Caco-2 (cell line): Measurements from ENCODE around the gene WNT10A. TPM values are rescaled to one million over a fixed set of nuclear protein-coding genes. Genes with fewer than 3 reads are reported as not detected.

ENCODE experiments used
- BruUV-seq: library from RNA; stranded (reverse); fragments of 400-500 nt; replicated peaks from 2 replicates; lab custom pipeline; 2021; lab: Mats Ljungman, UMichigan
- CTCF ChIA-PET: fragments of 300-600 bp; sonication (Branson Sonifier 250); formaldehyde crosslinking; loops from one replicate; lab custom pipeline; 2022; ENCODE audit warnings: antibody characterized with exemption; lab: Charles Lee
- POLR2A ChIA-PET: fragments of 300-600 bp; sonication (Branson Sonifier 250); formaldehyde crosslinking; loops from one replicate; lab custom pipeline; 2022; ENCODE audit warnings: antibody characterized with exemption; lab: Charles Lee
- DNase-seq, 2 experiments: peaks; one replicate each; pipeline versions ENCODE4 v3.0.0 to v3.0.0-alpha.2; 2020 to 2022
- H3K27me3 ChIP-seq: replicated peaks from 2 replicates; pipeline ENCODE4 v1.6.0; 2011; ENCODE audit warnings: low read length; ENCODE audit not compliant: control insufficient read depth, insufficient read depth
- H3K36me3 ChIP-seq: 2 replicates; pipeline ENCODE4 v1.5.1; 2011; ENCODE audit warnings: low read length; ENCODE audit not compliant: control insufficient read depth, insufficient read depth
- H3K4me1 ChIP-seq: fragments of 250-450 bp; sonication (Bioruptor Pico); 2 replicates; pipeline ENCODE4 v1.5.1; 2020; ENCODE audit warnings: mild to moderate bottlenecking
- H3K4me3 ChIP-seq: 2 replicates; pipeline ENCODE4 v1.5.1; 2011; ENCODE audit warnings: low read depth, mild to moderate bottlenecking, control low read depth, low read length
- H3K9me3 ChIP-seq: fragments of 250-450 bp; sonication (Bioruptor Pico); 2 replicates; pipeline ENCODE4 v1.5.1; 2020; ENCODE audit warnings: mild to moderate bottlenecking, moderate library complexity
- H3K27ac Mint-ChIP-seq: one replicate; pipeline ENCODE4 v1.8.0; 2022; ENCODE audit warnings: mixed read lengths; ENCODE audit not compliant: unreplicated experiment
- H3K27me3 Mint-ChIP-seq: one replicate; pipeline ENCODE4 v1.8.0; 2022; ENCODE audit warnings: mixed read lengths; ENCODE audit not compliant: insufficient read depth, unreplicated experiment
- H3K36me3 Mint-ChIP-seq: one replicate; pipeline ENCODE4 v1.8.0; 2022; ENCODE audit warnings: mild to moderate bottlenecking, mixed read lengths; ENCODE audit not compliant: insufficient read depth, unreplicated experiment
- H3K4me1 Mint-ChIP-seq: one replicate; pipeline ENCODE4 v1.8.0; 2022; ENCODE audit warnings: low read depth, mixed read lengths; ENCODE audit not compliant: unreplicated experiment
- H3K4me3 Mint-ChIP-seq: one replicate; pipeline ENCODE4 v1.8.0; 2022; ENCODE audit warnings: mild to moderate bottlenecking, moderate library complexity, mixed read lengths; ENCODE audit not compliant: unreplicated experiment
- H3K9me3 Mint-ChIP-seq: one replicate; pipeline ENCODE4 v1.8.0; 2022; ENCODE audit warnings: mixed read lengths; ENCODE audit not compliant: unreplicated experiment
- intact Hi-C: fragments of 100-400 bp; cut with micrococcal nuclease; formaldehyde crosslinking; loops from one replicate; pipeline ENCODE4 v1.10.0; 2022; ENCODE audit not compliant: unreplicated experiment
- total RNA-seq: library from RNA; stranded (reverse); gene quantifications from 2 replicates; pipeline ENCODE4 v1.2.3, GENCODE V29; 2022
- TF ChIP-seq, protein P1 (sequence below), 2 experiments: fragments of 200-600 bp in 1 of 2; IDR thresholded peaks; 1 replicate in 1 of 2; 2 replicates in 1 of 2; pipeline versions ENCODE4 v1.5.1 to v1.8.0; 2011 to 2022; ENCODE audit warnings: antibody characterized with exemption in 1 of 2, control low read depth in 1 of 2, inconsistent platforms in 1 of 2, low read depth in 1 of 2, low read length in 1 of 2, mild to moderate bottlenecking in 1 of 2, moderate library complexity in 1 of 2; ENCODE audit not compliant: insufficient read depth in 1 of 2, severe bottlenecking in 1 of 2, unreplicated experiment in 1 of 2

The WNT10A gene
- total RNA-seq, 1 experiment from 2014 or later = 1.2 TPM

DNA sequence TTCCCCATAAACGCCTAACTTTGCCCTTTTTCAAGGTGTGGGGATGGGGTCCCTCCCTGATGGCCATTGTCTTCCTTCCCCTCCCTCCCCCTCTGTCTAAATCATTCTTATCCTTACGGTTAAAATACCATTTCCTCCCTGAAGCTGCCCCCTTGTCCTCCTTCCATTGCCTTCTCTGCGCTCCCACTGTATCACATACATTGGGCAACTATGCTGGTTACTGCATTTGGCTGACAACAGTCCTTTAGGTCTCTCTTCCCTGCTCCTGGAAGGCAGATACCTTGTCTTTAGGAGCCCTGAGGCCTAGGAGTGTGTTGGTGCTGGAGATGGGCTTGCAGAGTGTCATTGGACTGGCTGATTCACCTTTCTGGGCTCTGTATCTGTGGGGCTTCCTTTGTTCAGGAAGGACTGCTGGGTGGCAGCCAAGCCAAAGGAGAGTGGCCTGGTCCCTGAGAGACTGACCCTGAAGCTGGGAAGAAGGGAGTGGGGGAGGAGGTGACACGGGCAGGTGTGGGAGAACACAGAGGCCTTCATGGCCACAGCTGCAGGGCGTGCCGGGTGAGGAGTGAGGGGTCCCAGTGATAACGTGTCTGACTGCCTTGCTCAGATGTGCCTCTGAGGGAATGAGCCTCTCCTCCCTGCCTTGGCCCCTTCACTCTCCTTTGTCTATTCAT lies 18.9 kb upstream of the WNT10A start:
- CTCF ChIA-PET = interaction anchor here (0.6 to 1.6 kb wide), 3 partner anchors 33 to 151 kb away, joined by 4 to 26 read pairs (median 5); partner anchors contain the start of gene TTLL4
- Mint-ChIP-seq H3K9me3 (no peaks in the 10 kb centered on the region), H3K4me1 (peaks cover 24% of the 10 kb centered on the region), H3K27ac (no peak overlapping the region), H3K27me3 (peaks cover 8% of the 10 kb centered on the region), H3K36me3 (peaks cover 35% of the 10 kb centered on the region), H3K4me3 (peak overlapping the region; percentile 76)
- H3K4me1 ChIP-seq = peaks cover 38% of the 10 kb centered on the region
- H3K9me3 ChIP-seq = no peaks in the 10 kb centered on the region
- POLR2A ChIA-PET = no interaction called here
- H3K27me3 ChIP-seq = peaks cover 6% of the 10 kb centered on the region
- peak in 1 of 2 experiments; percentile 38 for DNase-seq
- no peaks in the 10 kb centered on the region for H3K36me3 ChIP-seq
- TF ChIP-seq, protein P1, sequence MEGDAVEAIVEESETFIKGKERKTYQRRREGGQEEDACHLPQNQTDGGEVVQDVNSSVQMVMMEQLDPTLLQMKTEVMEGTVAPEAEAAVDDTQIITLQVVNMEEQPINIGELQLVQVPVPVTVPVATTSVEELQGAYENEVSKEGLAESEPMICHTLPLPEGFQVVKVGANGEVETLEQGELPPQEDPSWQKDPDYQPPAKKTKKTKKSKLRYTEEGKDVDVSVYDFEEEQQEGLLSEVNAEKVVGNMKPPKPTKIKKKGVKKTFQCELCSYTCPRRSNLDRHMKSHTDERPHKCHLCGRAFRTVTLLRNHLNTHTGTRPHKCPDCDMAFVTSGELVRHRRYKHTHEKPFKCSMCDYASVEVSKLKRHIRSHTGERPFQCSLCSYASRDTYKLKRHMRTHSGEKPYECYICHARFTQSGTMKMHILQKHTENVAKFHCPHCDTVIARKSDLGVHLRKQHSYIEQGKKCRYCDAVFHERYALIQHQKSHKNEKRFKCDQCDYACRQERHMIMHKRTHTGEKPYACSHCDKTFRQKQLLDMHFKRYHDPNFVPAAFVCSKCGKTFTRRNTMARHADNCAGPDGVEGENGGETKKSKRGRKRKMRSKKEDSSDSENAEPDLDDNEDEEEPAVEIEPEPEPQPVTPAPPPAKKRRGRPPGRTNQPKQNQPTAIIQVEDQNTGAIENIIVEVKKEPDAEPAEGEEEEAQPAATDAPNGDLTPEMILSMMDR (IDR thresholded peaks at IDR 0.05; ENCODE audit: insufficient read depth in 1 of 2, low read depth in 1 of 2, low read length in 1 of 2, severe bottlenecking in 1 of 2, unreplicated experiment in 1 of 2) = no peak
- intact Hi-C loops = loop anchor here (2.0 to 5.0 kb wide), 2 partner anchors 15 to 96 kb away; partner anchors contain the start of gene CDK5R2
- no peak overlapping the region for H3K4me3 ChIP-seq
- BruUV-seq = no TSS peak

DNA sequence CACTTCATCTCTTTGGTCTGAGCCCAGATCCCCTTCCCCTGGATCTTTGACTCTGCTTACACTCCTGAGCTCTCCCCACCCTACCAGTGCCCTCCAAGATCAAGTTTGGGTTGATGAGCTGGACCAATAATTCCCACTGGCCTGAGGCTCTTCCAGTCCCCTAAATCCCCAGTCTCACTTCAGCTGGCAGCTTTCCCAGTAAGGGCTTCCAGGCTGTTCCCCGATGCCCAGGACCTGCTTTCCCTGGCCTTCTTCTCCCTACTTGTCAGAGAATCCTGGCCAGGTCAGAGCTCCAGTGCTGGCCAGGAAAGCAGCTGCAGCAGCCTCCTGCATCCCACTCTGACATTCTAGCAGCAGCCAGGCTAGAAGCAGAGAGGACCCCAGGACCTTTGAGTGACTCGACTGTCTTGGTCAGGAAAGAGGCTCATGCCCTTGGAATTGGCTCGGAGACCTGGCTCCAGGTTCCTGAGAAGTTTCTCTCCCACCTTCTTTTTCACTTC lies 17.6 kb upstream of the WNT10A start:
- TF ChIP-seq, protein P1 (IDR thresholded peaks at IDR 0.05; ENCODE audit: insufficient read depth in 1 of 2, low read depth in 1 of 2, low read length in 1 of 2, severe bottlenecking in 1 of 2, unreplicated experiment in 1 of 2) = no peak
- POLR2A ChIA-PET = no interaction called here
- peaks cover 6% of the 10 kb centered on the region for H3K27me3 ChIP-seq

DNA sequence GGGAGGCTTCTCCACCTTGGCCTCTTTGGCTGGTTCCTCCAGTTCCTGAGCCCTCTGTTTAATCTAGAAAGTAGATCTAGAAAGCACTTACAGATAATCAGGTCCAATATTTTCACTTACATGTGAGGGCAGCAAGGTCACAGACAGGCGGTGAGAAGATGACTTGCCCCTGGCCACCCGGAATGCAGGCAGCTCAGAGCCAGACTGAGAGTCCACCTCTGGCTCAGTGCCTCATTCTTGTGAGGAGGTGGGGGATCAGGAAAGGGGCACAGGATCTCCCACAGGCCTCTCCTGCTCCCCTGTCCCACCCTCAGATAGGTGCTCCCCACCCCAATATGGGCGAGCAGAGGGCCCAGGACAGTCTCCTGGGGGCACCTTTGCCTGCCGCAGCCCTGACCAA lies 15.3 kb upstream of the WNT10A start:
- intact Hi-C loops = no loop called here
- BruUV-seq = no TSS peak
- H3K27me3 Mint-ChIP-seq = peaks cover 5% of the 10 kb centered on the region
- ChIA-PET POLR2A (no interaction called here), CTCF (interaction anchor here (0.8 kb wide), 1 partner anchor 11 kb away, joined by 3 read pairs; no protein-coding TSS in a partner anchor)
- Histone ChIP-seq H3K27me3 (no peaks in the 10 kb centered on the region), H3K9me3 (no peaks in the 10 kb centered on the region), H3K4me1 (peaks cover 13% of the 10 kb centered on the region), H3K4me3 (no peak overlapping the region), H3K36me3 (no peaks in the 10 kb centered on the region)
- no peak overlapping the region for H3K4me3 Mint-ChIP-seq
- H3K27ac Mint-ChIP-seq = no peak overlapping the region
- TF ChIP-seq, protein P1 (IDR thresholded peaks at IDR 0.05; ENCODE audit: insufficient read depth in 1 of 2, low read depth in 1 of 2, low read length in 1 of 2, severe bottlenecking in 1 of 2, unreplicated experiment in 1 of 2) = no peak
- peaks cover 43% of the 10 kb centered on the region for H3K36me3 Mint-ChIP-seq
- peak in 1 of 2 experiments; percentile 32 for DNase-seq
- H3K9me3 Mint-ChIP-seq = no peaks in the 10 kb centered on the region
- H3K4me1 Mint-ChIP-seq = peaks cover 13% of the 10 kb centered on the region

More for the DNA sequence above, 17.6 kb upstream of the WNT10A start:
- H3K4me3 Mint-ChIP-seq = no peak overlapping the region
- peaks cover 19% of the 10 kb centered on the region for H3K4me1 Mint-ChIP-seq
- peaks cover 8% of the 10 kb centered on the region for H3K27me3 Mint-ChIP-seq
- no peaks in the 10 kb centered on the region for H3K9me3 Mint-ChIP-seq
- H3K9me3 ChIP-seq = no peaks in the 10 kb centered on the region
- CTCF ChIA-PET = no interaction called here
- DNase-seq = peak in 1 of 2 experiments; percentile 19
- peaks cover 30% of the 10 kb centered on the region for H3K4me1 ChIP-seq
- BruUV-seq = no TSS peak
- no peak overlapping the region for H3K4me3 ChIP-seq
- intact Hi-C loops = loop anchor here (5.0 kb wide), 1 partner anchor 94 kb away; the partner anchor contains the start of gene CDK5R2
- H3K36me3 Mint-ChIP-seq = peaks cover 37% of the 10 kb centered on the region
- no peaks in the 10 kb centered on the region for H3K36me3 ChIP-seq
- H3K27ac Mint-ChIP-seq = no peak overlapping the region
